DMS114 treated with DMSO at 0.1 percent for 48 hours (cell line): ENCODE results near the gene TEX55.
"Not testable (repeated sequence)": the region's sequence is repeated elsewhere in the genome, so short reads cannot be mapped to it uniquely, and the experiment has no call there.

Experiments used
- DNase-seq: peaks from one replicate; lab custom pipeline; 2025; ENCODE audit not compliant: unreplicated experiment; lab: John Stamatoyannopoulos, UW

The TEX55 gene

DNA sequence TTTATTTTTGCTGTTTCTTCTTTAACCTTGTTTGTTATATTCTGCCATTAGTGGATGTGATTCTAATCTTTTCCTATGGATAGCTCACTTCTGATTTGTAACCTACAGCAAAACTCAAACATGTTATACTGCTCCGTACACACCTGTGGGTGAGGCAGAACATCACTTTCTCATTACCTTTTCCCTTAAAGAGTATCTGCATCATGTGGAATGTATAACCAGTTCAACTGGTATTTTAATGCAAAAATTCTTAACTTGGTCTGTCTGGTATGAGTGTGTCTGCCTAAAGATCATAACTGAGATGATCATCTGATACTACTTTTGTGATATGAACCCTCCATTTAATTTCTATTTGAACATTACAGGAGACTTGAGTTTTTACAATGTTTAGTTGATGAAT, 14.4 kb downstream of the TEX55 start:
- DNase-seq, result no peak

DNA sequence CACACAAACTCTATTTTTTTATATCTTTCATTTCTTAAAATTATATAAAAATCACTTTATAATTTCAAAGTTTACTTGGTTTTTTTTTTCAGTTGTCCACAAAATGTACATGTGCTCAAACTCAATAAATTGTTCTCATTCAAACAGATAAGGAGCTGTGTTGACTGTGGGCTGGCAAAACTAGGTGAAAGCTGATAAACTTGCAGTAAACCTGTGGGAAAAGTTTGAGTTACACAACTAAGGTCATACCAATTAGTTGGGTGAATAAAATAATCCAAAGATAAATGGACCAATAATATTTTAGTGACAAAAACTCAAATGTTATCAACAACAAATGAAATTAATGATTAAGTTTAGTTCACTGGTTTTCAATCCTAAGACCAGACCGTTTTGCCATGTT, 14.8 kb downstream of the TEX55 start:
- no peak for DNase-seq

DNA sequence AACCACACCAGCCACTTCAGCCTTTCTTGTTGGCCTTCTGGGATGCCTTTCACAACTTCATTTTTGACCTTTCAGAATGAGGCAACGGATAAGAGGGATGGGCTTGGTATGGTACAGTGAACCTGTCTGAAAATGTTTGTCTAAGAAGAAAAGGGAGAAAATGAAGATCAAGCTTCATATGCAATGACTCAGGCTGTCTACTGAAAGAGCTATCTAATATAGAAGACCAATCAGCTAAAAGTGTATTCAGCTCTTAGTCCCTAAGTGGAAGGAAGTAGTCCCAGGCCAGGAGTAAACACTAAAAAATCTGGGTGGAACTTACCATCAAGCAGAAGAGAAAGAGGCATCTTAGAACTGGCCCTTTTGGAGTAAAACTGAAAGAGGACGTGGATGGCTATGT, 15.3 kb downstream of the TEX55 start:
- no peak for DNase-seq

DNA sequence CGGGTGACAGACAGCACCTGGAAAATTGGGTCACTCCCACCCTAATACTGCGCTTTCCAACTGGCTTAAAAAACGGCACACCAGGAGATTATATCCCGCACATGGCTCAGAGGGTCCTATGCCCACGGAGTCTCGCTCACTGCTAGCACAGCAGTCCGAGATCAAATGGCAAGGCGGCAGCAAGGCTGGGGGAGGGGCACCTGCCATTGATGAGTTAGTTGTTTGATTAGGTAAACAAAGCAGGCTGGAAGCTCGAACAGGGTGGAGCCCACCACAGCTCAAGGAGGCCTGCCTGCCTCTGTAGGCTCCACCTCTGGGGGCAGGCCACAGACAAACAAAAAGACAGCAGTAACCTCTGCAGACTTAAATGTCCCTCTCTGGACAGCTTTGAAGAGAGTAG, 18.8 kb downstream of the TEX55 start:
- DNase-seq, result not testable (repeated sequence)

DNA sequence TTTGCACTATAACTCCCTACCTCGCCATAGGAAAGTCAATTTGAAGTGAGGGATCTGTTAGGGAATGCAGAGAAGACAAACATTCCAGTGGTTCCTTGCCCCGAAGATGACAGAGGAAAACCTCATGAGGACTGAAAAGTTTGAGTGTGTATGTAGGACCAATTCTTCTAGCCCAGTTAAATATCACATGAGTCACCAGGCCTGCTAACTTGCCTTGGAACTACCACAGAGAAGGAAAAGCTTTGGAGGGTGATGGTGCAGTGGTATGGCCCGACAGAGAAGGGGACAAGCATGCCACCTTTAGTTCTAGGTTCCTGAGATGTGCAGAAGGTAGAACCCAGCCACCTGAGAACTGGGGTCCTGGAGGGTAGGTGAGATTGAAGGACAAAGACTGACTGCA, 24.9 kb downstream of the TEX55 start:
- DNase-seq, result no peak

DNA sequence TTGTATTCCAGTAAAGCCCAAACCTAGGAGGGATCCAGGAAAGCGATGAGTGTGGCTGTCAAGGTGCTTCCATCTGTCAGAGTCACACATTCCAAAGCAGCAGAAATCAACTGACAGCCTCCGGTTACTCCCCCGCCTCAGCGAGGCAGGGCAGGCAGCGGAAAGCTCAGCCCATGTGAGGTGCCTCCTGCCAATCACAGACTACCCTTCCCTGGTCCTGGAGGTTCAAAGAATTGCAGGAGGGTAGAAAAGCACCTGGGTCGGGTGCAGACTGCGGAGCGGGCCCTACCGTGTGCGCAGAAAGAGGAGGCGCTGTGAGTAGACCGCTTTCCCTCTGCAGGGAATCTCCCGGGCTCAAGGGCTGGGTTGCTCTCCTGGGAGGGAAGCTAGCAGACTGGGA, 27.4 kb downstream of the TEX55 start, which contains the start of gene UPK1B:
TSS of gene UPK1B (plus strand) at position 274 of the 400 bp plus-strand sequence. CDS start 13,144 bp downstream, outside the sequence.
- no peak for DNase-seq

DNA sequence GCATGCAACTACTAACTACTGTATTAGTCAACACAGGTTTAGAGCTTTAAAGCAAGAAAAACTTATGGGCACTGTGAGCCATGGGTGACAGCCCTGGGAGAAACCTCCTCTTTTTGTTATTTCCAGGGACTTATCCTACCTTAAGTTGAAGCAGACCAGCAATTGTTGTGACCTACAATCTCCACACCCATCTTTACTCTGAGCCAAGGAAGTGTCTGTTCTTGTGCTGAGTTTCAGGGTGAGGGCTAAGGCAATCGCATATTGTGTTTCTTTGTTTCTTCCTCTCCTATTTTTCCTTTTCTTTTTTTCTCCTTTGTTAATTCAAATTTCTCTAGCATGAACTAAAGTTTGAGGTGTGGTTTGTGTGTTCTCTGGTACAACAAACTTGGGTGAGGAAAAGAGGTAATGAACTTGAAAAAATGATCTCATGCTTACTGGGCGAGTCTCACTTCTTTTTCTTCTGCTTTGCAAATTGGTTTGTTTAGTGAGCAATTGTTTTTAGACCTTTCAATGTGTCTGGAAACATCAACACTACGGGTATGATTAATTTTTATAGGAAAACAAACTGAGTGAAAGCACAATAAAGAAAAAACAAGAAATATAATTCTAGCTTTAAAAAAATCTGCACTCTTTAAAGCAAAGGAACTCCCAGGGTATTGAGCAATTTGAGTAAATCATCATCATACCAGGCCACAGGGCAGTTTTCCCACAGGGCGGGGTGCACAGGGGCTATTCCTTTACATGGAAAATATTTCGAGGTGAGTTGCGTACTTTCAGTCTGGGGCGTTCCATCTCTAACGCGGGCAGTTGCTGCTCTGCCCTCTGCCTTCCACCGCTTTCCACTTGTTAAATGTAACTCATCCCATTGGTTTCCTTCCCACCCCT, 30.1 kb downstream of the TEX55 start:
- no peak for DNase-seq

DNA sequence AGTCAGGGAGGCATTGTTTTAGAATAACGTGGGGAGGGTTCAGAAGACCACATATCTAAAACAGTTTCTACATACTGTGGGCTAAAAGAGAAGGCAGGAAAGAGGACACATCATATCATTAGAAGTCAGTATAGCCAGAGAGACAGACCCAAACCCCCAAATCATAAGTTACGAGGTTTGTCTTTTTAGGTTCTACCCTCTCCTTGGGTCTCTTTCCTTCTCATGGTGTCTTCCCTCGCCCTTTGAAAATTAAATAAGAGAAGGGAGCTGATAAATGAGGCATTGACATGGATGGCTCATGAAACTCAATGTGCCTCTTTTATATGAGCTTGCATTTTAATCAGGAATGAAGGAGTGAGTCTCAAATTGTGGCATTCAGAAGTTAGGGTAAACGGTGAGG, 30.8 kb downstream of the TEX55 start:
- DNase-seq, result no peak

DNA sequence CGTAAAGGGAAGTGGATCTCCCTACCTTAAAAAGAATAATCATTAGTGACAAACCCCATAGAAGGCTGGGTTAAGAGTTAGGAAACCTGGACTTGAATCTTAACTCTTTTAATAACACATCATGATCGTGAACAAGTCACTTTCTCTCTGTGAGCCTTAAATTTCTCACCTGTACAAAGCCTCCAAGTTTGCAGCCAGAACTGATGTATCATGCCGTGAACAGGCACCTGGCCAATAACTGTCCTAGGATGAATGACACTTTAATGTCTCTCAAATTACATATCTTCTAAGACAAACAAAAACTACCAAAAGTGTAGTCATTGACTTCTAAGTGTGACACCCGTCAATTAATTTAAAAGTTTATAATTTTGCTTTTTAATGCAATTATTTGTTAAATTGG, 31.4 kb downstream of the TEX55 start:
- no peak for DNase-seq

DNA sequence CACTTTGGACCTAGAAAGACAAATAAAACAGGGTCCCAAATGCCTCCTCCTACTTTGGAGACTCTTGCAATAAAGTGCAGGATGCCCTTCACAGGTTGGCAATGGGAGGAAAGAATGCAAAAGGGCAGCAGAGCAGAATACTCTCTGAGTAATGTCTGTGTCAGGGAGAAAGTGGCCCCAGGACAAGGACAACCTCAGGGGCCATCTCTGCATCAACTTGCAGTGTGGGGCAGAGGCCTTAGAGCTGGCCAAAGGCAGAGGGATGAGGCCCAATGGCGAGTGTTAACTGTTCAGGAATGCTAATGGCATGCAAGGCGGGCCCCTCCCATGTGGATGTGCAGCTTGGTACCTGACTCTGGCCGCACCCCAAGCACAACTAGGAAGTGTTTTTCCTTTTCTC, 35.8 kb downstream of the TEX55 start:
- DNase-seq, result no peak

DNA sequence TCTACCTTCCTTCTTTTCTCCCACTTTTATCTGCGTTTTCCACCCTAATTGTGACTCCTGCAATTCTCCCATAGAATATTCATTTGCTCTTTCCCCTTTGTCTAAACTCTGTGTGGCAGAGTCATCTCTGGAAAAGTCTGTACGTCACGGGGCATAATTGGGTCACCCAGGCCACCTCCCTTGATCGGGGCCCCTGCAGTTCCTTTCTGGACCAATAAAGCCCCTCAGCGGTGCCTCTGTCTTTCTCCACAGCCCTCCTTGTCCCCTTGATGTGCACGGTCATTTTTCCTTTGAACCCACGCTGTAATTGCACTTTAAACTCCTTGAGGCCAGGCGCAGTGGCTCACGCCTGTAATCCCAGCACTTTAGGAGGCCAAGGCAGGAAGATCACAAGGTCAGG, 38.1 kb downstream of the TEX55 start:
- no peak for DNase-seq

DNA sequence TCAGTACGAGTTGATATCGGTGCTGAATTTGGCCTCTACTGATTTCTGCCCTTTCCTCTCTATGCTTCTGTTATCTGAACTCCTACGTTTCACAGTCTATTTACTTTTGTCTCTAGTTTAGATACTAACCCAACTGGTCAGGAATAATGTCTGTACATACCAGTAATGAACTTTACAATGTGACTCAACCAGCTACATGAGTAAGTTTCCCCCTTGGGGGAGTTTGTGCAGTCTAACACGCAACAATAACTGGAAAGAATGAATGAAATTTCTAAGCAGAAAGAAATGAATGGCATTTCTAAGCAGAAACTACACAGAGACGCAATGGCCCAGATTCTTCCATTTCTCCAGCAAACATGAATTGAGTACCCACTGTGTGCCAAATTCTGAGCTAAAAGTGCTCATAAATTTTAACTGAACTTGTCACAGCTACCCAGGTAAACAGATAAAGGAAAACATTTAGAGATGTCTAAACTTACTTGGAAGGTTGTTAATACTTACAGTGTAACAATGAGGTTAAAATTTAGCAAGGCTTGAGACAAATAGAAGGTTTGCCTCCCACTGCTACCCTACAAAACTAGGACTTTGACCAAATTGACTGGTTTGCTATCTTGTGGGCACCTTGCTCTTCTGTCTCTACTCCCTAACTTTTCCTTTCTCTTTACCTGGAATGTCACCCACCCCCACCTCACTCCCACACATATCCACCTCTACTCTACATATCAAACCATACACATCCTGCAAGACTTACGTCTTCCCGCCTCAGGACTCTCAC, 39.0 kb downstream of the TEX55 start:
- DNase-seq, result no peak

DNA sequence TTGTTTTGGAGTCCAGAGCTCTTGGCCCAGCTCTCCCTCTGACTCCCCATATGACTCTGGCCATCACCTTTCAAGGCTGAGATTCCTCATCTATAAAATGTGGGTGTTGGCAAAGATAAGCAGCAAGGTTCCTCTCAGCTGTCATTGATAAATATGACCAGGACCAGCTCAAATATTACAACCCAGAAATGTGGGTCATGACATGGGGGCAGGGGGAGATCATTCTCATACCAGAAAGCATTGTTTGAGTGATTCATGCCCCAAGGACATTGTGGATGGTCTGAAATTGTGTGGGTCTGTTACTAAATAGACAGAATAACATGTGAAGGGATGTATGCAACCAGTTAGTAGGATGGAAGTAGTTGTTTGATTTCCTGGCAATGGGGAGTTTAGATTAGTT, 41.3 kb downstream of the TEX55 start:
- DNase-seq, result no peak

DNA sequence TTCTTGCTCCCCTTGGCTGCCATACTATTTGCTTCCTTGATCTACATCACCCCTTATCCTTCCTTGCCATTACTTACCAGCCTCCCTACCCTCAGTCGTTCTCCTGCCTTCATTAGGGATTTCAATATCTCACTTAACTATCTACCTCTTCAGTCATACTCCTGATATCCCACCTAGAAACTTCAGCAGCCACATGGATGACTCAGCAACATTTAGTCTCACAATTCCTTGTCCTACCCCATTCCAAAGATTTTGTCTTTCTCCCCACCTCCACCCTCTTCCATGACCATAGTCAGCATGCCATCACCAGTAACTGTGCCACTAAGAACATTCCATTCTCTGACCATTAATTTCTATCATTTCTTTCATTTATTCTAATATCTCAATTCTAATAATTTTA, 45.8 kb downstream of the TEX55 start:
- no peak for DNase-seq

DNA sequence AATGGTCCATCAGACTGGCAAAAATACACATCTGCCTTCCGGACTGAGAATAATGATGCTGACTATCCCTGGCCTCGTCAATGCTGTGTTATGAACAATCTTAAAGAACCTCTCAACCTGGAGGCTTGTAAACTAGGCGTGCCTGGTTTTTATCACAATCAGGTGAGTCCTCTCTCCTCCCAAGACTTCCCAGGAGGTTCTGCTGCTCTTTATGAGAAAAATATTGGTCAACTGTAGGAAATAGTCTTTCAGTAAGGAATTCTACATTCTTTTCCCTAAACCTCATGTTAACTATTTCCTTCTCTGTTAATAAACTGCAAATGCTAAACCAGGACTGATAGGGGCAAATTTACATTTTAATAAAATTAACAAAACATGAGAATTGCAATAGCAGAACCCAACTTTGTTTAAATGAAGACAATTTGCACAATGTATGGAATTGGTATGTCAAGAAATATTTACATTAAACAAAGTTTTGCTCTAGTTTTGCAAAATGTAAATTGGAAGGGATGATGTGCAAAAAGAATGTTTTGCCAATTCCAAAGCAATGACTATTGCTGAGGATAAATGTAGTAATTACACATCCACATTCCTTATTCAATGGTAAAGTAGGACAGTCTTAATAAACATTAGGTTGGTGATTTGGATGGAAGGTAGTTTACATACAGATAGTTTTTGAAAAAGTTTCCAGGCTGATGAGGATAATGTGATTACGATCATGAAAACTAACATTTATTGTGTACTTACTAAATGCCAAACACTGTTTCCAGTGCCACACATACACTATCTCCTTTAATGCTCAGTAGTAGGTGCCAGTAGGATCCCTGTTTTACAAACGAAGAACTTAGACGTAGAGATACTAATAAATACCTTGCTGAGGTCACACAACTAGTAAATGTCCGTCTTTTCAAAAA, 48.5 kb downstream of the TEX55 start:
- DNase-seq, result no peak

DNA sequence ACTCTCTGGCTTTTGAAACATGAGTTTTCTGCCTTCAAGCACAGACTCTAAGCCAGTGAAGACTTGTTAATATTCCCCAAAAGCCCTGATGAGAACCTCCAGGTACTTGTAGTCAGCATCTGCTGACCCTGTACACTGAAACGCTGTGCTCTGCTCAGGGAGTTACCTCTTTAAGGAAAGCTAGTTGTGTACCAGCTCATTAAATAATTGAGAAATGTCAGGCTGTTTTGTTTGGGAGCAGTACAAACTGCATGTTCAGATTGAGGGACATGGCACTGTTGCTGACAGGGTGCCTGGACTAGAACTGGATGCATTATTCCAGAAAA, 49.1 kb downstream of the TEX55 start:
- DNase-seq, result no peak

DNA sequence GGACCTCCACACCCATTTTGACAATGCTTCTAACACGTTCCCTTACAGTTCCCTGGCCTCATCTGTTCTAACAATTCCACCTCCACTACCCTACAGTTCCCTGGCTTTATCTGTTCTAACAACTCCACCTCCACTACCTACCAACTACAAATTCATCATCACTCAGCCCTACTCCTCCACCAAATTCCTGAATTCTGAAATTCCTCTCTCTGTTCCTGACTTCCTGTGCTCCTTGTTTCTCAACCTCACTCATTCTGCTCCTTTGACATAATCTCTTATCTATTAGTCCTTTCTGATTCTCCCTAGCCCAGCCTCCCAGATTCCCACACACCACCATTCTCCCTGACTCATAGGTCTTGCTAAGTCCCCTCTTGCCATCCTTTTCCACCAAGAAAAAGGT, 49.9 kb downstream of the TEX55 start:
- DNase-seq, result no peak
